ENCODE measurements around the gene SHISA7. TPM values are rescaled to one million over a fixed set of nuclear protein-coding genes. Genes with fewer than 3 reads are reported as not detected.

The SHISA7 gene
- total RNA-seq, 1 donor from 2014 or later, result not detected

Other genes with a start within 250 kb of the SHISA7 start
- 0.29 and 1.8 TPM in 2 replicates for gene PTPRH, start 233.8 kb downstream of the SHISA7 start, total RNA-seq
- 1.5 and 2.8 TPM in 2 replicates for gene TMEM86B, start 214.5 kb downstream of the SHISA7 start, total RNA-seq
- 49.6 and 66.3 TPM in 2 replicates for gene PPP6R1, start 184.3 kb downstream of the SHISA7 start, total RNA-seq
- gene HSPBP1, start 163.2 kb downstream of the SHISA7 start, total RNA-seq, result 30.5 and 36.0 TPM in 2 replicates
- 1.2 and 3.0 TPM in 2 replicates for gene BRSK1, start 159.3 kb downstream of the SHISA7 start, total RNA-seq
- gene TMEM150B, start 118.0 kb downstream of the SHISA7 start, total RNA-seq, result not detected in 2 replicates
- gene KMT5C, start 103.4 kb downstream of the SHISA7 start, total RNA-seq, result 8.0 and 12.8 TPM in 2 replicates
- gene COX6B2, start 88.6 kb downstream of the SHISA7 start, total RNA-seq, result not detected in 2 replicates
- gene GARIN5B, start 80.0 kb downstream of the SHISA7 start, total RNA-seq, result not detected in 2 replicates
- 3.1 and 6.8 TPM in 2 replicates for gene IL11, start 72.8 kb downstream of the SHISA7 start, total RNA-seq
- gene TMEM190, start 66.5 kb downstream of the SHISA7 start, total RNA-seq, result not detected in 2 replicates
- 0.58 and 1.3 TPM in 2 replicates for gene TMEM238, start 59.0 kb downstream of the SHISA7 start, total RNA-seq
- gene RPL28, start 57.4 kb downstream of the SHISA7 start, total RNA-seq, result 597 and 618 TPM in 2 replicates
- gene UBE2S, start 35.5 kb downstream of the SHISA7 start, total RNA-seq, result 64.2 and 82.3 TPM in 2 replicates
- 52.1 and 73.1 TPM in 2 replicates for gene ISOC2, start 18.3 kb upstream of the SHISA7 start, total RNA-seq
- gene C19orf85, start 21.5 kb upstream of the SHISA7 start, total RNA-seq, result not detected in 2 replicates
- 3.8 and 10.1 TPM in 2 replicates for gene ZNF628, start 33.3 kb upstream of the SHISA7 start, total RNA-seq
- gene NAT14, start 41.9 kb upstream of the SHISA7 start, total RNA-seq, result 26.4 and 42.5 TPM in 2 replicates
- 2.4 and 2.9 TPM in 2 replicates for gene SSC5D, start 45.1 kb upstream of the SHISA7 start, total RNA-seq
- not detected in 2 replicates for gene SBK2, start 93.8 kb upstream of the SHISA7 start, total RNA-seq
- 1.3 and 1.5 TPM in 2 replicates for gene SBK3, start 102.2 kb upstream of the SHISA7 start, total RNA-seq
- gene ZNF579, start 137.5 kb upstream of the SHISA7 start, total RNA-seq, result 9.2 and 9.5 TPM in 2 replicates
- gene FIZ1, start 156.2 kb upstream of the SHISA7 start, total RNA-seq, result 4.4 and 4.7 TPM in 2 replicates
- gene ZNF524, start 157.0 kb upstream of the SHISA7 start, total RNA-seq, result 24.6 and 42.1 TPM in 2 replicates
- 5.7 and 13.1 TPM in 2 replicates for gene ZNF865, start 162.3 kb upstream of the SHISA7 start, total RNA-seq
- 2.0 and 3.9 TPM in 2 replicates for gene ZNF784, start 181.3 kb upstream of the SHISA7 start, total RNA-seq
- gene ZNF580, start 197.7 kb upstream of the SHISA7 start, total RNA-seq, result 18.3 and 28.9 TPM in 2 replicates
- 22.8 and 39.4 TPM in 2 replicates for gene ZNF581, start 200.3 kb upstream of the SHISA7 start, total RNA-seq
- gene CCDC106, start 204.9 kb upstream of the SHISA7 start, total RNA-seq, result 24.0 and 28.7 TPM in 2 replicates
- 111 and 150 TPM in 2 replicates for gene U2AF2, start 211.7 kb upstream of the SHISA7 start, total RNA-seq
- gene EPN1, start 231.9 kb upstream of the SHISA7 start, total RNA-seq, result 162 and 201 TPM in 2 replicates